ENCODE results near the gene HPS4.
"Not testable (repeated sequence)": the region's sequence is repeated elsewhere in the genome, so short reads cannot be mapped to it uniquely, and the experiment has no call there.

HPS4 gene

DNA sequence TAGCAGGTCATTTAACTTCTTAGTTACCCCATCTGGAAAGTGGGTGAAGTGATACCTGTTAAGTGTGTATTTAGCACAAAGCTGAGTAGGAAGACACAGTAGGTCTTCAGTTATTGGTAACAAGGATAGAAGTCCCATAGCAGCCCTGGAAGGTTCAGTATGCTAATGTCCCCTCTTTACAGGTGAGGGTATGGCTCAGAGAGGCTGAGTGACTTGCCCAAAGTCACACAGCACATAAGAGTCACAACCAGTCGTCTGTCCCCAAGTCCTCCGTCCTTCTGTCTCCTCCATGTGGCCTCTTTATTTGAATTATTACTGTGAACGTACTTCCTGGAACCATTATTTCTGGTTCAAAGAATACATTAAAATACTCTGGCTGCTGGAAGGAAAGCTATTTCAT is 44.0 kb downstream of the HPS4 start:
- no peak for DNase-seq

DNA sequence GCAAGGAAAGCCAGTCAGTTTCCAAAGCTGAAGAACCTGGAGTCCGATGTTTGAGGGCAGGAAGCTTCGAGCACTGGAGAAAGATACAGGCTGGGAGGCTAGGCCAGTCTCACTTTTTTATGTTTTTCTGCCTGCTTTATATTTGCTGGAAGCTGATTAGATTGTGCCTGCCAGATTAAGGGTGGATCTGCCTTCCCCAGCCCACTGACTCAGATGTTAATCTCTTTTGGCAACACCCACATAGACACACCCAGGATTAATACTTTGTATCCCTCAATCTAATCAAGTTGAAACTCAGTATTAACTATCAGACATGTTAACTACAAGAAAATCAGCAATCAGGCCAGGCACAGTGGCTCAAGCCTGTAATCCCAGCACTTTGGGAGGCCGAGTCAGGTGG is 44.8 kb downstream of the HPS4 start:
- DNase-seq = not testable (repeated sequence)

DNA sequence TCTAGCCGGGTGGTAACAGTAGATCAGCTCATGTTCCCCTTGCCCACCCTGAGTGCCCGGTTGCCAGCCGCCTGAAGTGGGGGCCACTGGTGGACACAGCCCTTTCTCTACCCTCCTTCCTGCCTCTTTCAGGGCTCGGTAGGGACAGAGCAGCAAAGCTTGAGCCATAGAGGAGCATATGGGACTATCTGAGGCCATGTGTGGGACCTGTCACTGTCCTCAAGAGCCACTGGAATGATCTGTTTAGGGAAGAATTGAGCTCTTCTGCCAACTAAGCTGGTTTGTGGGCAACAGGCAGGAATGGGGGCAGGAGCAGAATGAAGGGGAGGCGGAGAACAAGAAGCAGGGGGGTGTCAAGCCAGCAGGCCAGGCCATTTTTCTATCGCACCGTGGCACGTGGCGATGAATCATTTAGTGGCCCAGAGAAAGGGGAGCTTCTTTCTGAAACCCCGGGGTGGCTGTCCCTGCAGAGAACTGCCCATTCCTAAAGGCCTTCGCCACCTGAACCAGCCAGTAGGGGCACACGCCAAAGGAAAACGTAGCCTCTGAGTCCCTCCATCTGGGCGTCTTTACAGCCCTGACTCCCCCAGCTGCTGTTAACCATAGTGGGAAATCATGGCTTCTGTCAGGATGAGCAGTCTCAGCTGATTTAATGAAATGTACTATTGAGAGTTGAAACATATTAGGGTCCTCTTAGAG is 45.7 kb downstream of the HPS4 start:
- DNase-seq = no peak

DNA sequence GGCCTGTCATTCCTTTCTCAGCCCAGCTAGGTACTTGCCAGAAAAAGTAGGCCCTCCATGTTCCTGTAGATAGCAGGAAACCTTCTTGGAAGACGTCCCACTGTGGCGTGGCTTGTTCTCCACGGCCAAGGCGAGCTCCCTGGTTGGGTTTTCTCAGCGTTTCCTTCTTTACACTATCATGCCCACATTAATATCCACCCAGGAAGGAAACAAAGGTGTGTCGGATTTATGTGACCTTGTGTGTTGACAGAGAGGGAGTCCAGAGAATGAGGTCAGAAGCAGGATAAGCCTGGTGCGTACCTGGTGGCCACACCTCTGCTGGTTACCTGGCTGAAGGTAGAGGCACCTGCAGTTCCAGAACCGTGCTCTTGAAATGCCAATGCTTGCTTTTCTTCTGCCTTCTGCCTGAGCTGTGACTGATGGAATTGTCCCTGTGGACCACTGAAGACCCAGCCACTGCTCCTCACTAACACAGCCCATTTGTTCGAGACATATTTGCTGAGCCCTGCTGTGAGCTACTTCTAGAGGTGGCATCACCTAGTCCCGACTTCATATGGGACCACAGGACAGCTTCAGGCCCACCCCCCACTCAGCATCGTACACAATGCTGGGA is 46.6 kb downstream of the HPS4 start:
- no peak for DNase-seq

DNA sequence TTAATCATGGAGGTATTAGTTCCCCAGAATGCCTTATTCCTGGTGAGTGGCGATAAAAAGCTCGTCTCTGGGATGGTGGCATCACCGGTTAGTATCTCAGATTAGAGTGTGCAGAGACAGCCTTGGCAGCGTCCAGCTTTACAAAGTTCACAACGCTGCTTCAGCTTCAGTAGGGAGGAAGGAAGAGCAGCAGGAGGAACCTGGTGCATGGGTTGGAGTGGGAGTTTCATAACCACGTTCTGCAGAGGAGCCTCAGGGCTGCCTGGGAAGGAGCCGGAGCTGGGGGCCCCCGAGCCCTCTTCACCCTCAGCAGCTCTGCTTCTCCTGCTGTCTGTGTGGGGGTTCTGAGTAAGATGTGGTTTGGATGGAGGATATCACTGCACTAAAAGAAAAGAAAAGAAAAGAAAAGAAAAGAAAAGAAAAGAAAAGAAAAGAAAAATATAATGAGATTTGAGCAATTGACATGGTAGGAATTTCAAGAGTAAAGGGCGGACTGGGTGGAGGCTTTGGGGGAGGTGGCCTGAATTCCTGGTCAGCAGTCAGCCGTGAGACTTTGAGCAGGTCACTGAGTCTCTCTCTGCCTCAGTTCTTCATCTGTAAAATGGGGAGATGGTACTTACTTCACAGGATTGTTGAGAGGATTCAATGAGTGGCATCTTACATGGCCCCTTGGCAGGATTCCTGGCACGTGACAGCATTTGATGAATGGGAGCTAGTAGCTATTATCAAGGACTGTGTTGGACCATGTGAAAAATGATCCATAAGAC is 48.1 kb downstream of the HPS4 start:
- DNase-seq = peak; percentile 48 to 69

DNA sequence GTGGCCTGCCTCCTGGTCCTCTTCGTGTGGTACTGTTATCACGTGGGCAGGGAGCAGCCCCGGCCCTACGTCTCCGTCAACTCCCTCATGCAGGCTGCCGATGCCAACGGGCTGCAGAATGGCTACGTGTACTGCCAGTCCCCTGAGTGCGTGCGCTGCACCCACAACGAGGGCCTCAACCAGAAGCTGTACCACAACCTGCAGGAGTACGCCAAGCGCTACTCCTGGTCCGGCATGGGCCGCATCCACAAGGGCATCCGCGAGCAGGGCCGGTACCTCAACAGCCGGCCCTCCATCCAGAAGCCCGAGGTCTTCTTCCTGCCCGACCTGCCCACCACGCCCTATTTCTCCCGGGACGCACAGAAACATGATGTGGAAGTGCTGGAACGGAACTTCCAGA is 49.8 kb downstream of the HPS4 start:
- no peak for DNase-seq

DNA sequence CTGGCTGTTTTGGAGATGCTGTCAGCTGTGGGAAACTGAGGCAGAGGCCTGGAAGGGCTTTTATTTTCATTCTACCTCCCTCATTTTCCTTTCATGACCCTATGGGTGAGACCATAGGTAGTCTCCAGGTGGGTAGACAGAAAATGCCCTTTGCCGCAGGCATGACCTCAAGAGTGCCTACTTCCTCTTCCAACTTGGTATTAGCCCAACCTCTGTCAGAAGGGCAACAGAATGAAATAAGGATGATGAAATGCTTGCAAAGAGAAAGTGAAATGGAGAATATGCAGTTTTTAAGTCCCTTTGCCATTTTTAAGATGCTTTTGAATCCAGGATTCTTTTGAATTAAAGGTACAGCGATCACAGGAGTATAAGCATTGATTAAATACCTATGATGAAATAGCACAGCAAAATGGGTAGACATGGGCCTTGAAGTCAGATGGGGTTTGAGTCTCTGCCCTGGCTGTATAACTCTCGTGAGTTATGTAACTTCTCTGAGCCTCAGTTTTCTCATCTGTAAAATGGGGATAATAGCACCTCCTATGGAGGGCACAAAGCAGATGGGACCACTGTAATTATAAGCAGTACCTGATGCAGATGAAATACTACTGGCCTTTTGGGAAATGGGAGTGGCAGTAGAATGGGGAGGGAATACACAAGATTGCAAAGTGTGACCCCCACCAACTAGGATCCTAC is 50.8 kb downstream of the HPS4 start:
- DNase-seq = peak; percentile 72 to 86

DNA sequence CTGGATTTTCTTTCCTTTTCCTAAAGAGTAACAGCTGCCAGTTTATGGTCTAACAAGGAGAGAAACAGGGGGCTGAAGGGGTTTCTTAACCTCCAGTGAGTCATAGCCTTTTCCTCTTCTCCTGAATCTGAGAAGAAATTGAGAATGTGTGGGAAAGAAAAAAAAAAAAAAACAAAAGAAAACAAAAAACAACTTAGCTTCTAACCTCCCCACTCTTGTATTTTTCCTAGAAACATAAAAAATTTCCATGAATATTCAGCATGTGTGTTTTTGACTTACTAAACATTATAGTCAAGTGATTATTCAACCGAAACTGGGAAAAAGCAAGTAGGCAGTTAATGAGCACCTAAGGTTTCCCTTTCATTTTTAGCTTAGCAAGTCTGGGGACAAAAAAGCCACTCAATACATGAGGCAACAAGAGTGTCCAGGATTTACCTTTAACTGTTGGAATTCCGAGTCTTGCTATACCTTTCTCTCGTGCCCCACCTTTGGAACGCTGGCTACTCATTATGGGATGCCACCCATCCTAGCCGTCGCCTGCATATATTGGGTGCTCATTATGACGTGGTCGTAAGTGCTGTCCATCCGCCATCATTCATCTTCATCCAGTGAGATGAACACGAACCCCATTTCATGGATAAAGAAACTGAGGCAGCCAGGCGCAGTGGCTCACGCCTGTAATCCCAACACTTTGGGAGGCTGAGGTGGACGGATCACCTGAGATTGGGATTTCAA is 52.2 kb downstream of the HPS4 start:
- DNase-seq = no peak

DNA sequence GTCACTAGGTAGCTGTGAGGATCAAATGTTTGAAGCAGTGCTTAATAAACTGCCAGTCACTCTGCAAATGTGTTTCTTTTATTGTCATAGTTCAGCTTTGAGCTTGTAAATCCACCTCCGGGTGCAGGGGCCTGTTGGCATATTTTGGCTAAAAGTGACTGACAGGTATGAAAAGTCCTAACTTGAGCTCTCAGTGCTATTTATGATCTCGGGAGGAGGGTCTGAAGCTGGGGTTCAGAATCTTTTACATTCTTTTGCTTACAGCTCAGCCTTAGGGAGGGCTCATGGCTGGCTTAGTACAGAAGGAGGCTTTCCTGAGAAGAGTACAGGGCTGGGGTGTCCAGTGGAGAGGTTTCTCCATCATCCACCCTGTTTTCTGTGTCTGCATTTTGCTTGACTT is 53.0 kb downstream of the HPS4 start:
- no peak for DNase-seq

DNA sequence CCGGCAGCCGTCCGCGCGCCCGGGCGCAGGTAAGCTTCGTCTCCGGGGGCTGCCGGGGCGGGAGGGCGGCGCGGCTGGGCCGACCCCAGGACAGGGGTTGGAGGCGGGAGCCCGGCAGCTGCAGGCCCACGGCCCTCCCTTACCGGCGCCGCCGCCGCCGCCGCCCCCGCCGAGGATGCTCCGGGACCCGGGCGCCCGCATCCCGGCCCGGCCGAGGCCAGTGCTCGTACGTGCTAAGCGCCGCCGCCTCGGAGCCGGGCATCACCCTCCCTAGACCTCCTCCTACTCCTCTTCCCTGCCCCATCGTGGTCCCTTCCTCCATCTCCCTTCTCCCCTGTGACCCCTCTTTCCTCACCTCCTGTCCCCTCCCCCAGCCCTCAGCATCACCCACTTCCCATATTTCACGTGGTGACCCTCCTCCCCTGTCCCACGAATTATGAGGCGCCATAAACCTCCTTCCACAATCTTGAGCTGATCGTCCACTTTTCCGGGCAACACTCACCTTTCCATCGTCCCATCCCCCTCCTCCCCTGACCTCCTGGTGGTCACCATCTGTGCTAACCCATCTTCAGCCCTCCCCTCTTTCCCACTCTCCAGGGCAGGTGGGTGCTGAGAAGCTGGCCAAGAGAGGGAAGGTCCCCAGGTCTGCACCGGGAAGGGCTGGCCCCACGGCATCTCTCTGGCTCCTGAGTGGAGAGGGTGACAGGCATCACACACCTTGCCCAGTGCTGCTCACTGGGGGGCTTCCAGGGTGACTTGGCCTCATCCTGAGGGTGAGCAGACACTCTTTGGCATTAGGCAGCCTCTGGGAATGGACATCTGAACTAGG is 53.9 kb downstream of the HPS4 start:
- no peak for DNase-seq

DNA sequence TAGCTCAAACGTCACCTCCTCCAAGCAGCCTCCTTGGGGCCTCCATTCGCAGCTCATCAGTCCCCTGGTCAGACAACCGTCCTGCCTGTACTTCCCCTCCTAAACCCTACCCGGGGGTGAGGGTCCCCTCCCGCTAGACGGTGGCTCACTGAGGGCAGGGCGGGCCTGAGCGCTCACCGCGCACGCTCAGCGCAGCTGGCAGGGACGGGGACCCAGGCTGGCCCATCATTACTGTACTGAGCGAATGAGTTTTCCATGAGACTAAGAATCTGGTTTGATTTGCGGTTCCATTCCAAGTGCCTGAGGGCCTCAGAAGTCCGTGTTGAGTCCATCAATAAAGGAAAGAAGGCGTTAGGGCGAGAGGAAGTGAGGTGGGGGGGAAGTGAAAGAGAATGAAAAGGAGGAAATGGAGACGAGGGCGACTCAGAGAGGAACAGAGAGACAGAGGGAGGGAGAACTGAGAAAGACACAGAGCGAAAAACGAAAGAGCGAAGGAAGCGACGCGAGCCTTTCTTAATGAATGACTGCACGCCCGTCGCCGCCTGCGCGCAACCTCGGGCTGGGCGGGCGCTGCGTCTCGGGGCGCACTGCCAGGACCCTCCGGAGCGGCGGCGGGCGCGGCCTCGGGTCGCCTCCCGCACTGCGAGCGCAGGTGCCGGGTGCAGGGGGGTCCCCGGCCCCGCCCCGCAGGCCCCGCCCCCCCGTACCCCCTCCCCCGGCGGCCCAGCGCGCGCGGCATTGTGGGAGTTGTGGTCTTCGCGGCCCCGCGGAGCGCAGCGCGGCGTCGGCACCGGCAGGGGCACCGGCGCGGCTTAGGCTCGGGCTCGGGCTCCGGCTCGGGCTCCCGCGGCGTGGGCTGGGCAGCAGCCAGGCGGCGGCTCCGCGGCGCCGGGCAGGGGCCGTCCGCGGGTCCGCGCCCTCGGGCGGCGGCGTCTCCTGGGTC is 54.8 kb downstream of the HPS4 start, which contains the start of gene ASPHD2:
TSS of gene ASPHD2 (plus strand) at position 746 of the 943 bp plus-strand sequence. CDS start 4,356 bp downstream, outside the sequence.
- peak; percentile 65 to 77 for DNase-seq

DNA sequence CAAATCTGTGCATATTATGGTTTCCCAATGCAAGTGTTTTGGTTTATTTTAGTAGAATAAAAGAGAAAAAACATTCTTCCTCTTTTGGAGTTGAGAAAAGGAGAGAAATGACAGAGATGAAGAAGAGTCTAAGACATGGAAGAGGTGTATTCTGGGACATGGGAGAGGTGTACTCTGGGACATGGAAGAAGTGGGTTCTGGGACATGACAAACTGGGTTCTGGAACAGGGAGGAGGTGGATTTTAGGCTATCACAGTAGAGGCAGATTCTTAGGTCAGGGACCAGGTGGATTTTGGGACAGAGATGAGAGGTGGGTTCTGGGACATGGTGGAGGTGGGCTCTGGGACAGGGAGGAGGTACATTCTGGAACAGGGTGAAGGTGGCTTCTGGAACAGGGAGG is 56.7 kb downstream of the HPS4 start:
- no peak for DNase-seq

DNA sequence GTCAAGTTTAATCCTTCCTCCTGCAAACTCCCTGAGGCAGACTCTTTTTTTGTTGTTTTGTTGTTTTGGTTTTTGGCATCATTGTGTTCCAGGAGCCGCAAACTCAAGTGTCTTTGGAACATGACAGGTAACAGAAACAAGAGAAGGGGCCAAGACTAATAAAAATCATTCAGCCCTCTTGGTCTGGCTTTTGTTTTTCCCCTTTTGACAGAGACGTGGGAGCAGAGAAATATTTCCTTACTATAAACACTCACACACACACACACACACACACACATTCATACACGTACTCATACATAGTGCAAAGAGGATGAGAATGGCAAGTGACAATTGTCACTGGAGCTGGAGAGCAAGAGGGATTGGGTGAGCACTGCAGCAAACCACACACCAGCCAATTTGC is 65.0 kb downstream of the HPS4 start:
- DNase-seq = no peak

DNA sequence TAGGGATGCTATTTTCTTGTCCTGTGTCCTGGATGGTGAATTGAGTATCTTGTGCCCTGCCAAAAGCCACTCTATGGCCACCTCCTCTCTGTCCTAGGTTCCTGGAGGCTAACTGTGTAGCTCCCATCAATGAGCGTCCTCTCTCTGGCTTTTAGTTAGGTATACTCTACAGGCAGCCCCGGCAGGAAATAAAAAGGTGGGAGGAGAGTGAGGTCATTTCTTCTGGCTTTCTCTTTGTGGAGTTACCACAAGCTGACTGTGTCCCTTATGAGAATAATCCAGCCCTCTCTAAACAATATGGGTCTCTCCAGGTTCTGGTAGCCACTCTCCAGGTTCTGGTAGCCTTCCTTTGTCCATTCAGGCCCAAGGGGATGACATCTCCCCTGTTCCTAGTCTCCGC is 66.2 kb downstream of the HPS4 start:
- DNase-seq = no peak

DNA sequence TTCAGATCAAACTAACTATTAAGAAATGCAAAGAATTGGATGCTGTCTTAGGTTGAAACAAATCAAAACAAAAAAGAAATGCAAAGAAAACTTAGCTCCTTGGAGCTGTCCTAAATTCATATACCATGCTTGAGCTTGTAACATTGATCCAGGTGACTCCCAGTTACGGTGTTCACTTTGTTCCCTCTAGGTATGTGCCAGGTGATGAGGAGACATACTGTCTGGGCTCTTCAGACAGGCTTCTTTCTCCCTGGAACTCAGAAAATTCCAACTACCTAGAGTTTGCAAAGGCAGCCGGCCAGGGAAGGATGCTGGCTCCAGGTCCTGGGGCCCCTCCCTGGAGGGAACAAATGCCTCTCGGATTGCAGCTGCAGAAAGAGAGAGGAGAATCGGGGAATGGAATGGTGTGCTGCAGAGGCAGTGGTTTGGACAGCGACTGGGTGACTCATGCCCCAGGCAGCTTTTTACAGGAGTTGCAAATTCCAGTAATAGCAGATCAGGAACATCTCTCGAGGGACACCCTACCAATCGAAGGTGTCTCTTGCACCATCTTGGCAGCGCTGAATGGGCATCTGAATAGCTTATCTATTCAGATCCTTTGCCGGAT is 66.8 kb downstream of the HPS4 start:
- DNase-seq = no peak

DNA sequence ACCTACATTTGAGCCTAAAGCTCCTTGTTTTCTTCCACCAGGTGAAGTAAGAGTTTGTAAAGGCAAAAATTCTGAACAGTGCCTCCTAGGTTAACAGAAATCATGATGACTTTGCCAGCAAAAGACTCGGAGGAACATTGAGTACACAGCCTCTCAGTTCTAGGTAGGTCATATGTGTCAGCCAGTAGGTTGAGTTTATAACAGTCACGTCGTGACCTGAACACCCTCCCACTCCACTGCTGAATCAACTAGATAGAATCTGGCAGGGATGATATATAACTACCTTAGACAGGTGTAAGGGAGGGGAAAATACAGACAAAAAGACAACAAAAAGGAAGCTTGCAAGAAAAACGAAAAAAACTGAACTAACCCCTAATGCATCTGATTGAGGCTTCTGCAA is 67.3 kb downstream of the HPS4 start:
- DNase-seq = no peak

DNA sequence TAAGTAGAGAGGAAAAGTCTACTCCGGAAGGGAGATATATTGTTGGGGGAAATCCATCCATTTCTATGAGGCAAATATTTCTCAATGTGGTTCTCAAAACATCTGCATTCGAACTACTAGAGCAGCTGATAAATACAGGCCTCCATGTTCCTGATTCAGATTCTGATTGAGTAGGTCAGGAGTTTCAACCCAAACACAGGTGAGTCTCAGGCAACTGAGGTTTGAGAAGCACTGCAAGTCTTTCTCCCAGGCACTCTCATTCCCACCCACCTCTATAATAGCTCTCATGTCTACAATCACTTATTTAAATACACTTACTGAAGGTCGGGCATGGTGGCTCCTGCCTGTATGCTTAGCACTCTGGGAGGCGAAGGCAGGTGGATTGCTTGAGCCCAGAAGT is 69.2 kb downstream of the HPS4 start:
- no peak for DNase-seq

DNA sequence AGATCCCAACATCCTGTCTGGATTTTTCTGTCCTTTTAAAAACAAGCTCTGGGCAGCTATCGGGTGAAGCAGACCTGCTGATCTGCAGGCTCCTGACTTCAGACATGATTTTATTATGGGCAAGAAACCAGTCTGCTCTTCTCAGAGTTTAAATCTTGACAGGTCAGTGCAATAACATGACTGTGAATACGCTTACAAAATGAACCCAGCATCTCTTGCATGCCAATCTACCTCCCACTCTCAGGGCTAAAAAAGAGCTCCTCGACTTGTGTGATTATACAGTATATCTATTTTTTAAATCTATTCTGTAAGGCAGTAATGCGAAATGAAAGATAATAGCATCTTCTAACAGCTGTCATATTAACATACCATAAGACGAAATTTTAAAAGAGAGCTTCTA is 73.2 kb downstream of the HPS4 start:
- no peak for DNase-seq

DNA sequence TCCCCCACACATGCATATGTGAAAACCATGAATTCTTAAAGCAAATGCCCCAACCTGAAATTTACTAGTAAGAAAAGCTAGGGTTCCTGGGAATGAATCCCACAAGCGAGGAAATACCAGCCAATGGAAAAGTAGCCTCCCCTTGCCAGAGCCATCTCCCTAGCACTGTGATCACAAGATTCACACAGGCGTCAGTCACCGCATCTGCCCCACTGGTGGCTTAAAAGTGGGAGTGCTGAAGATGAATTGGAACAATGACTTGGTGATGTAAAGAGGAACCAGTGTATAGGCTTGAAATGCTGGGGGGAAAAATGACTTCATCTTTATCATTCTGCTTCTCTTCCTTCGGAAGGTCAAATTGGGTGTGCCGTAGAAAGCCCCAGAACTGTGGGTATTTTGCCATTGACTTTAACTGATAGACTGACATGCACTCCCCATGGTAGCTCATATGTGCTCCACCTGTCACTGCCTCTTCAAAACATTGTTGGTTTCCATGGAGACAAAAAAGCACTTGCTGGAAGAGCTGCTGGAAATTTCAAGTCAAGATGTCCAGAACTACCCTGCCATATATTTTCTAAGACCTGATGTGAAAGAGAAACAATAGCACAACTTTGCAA is 73.8 kb downstream of the HPS4 start:
- DNase-seq = peak; percentile 9 to 21
